Erythroblast (primary cell): ENCODE results near the gene ASGR2.

Experiments
- GATA1 ChIP-seq: IDR thresholded peaks from 2 replicates; pipeline ENCODE4 v1.6.1; 2011; ENCODE audit warnings: low read depth, mild to moderate bottlenecking, control low read depth, low read length, moderate library complexity
- POLR2A ChIP-seq: IDR thresholded peaks from 2 replicates; pipeline ENCODE4 v1.6.1; 2011; ENCODE audit warnings: mild to moderate bottlenecking, low read length

DNA sequence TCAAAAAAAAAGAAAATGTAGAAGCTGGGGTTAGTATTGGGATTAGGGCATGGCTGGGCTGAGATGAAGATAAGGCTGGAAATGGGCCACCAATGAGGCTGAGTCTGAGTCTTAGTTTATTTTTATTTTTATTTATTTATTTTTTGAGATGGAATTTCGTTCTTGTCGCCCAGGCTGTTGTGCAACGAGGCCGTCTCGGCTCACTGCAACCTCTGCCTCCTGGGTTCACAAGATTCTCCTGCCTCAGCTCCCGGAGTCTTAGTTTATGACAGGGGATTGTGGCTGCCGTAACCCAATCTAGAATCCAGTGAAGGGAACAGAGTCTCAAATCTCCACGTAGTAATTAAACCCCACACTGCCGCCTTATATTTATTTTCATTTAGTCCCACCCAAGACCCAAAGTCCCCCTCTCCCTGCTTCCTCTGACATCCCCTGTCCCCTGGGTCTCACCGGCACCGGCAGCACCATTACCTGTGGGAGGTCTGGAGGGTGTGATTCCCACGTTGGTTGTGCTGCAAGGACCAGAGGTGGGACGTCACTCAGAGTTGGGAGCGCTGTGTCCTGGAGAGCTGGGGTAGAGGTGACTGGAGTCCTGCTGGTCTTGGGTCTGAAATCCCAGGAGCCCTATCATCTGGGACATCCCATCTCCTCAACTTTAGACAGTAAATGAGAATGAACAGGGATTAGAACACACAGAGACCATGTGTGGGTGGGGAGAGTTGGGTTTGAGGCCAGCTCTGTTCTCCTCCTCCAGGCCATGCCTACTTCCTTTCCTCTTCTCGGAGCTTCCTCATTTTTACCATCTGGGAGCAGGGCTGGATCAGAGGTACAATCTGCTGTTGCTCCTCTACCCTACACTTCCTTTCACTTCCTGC is 34.8 kb downstream of the ASGR2 start, which contains the start of gene CLEC10A:
- TF ChIP-seq POLR2A (no peak), GATA1 (no peak)
